Liver (tissue), 9 donors: ENCODE measurements around the gene DR1. TPM values are rescaled to one million over a fixed set of nuclear protein-coding genes. Genes with fewer than 3 reads are reported as not detected.

Experiments
- DNase-seq: peaks from one replicate; pipeline ENCODE4 v3.0.0-alpha.2; 2017; ENCODE audit warnings: low spot score
- H3K27ac ChIP-seq, 2 donors: one replicate each; pipeline ENCODE4 v1.7.0; 2013; ENCODE audit warnings: inconsistent platforms in 2 of 2, low read length in 2 of 2, control low read depth in 1 of 2, low read depth in 1 of 2, mild to moderate bottlenecking in 1 of 2
- H3K27me3 ChIP-seq, 4 donors: one replicate each; pipeline versions ENCODE4 v1.6.1 to v1.7.0; 2013; ENCODE audit warnings: low read length in 3 of 4, inconsistent platforms in 1 of 4, mild to moderate bottlenecking in 1 of 4, moderate library complexity in 1 of 4; ENCODE audit not compliant: control insufficient read depth in 4 of 4, insufficient read depth in 4 of 4
- H3K36me3 ChIP-seq, 4 donors: one replicate each; pipeline versions ENCODE4 v1.6.1 to v1.7.0; 2013; ENCODE audit warnings: low read length in 3 of 4, mild to moderate bottlenecking in 3 of 4, low read depth in 1 of 4, moderate library complexity in 1 of 4; ENCODE audit not compliant: control insufficient read depth in 4 of 4, insufficient read depth in 3 of 4
- H3K4me1 ChIP-seq, 4 donors: one replicate each; pipeline versions ENCODE4 v1.6.1 to v1.7.0; 2013; ENCODE audit warnings: low read length in 3 of 4, mild to moderate bottlenecking in 3 of 4, moderate library complexity in 1 of 4; ENCODE audit not compliant: control insufficient read depth in 4 of 4, insufficient read depth in 4 of 4
- H3K4me3 ChIP-seq, 3 donors: one replicate each; pipeline versions ENCODE4 v1.6.1 to v1.7.0; 2013; ENCODE audit warnings: low read length in 3 of 3, control low read depth in 1 of 3, low read depth in 1 of 3, mild to moderate bottlenecking in 1 of 3
- H3K9ac ChIP-seq, 2 donors: one replicate each; pipeline ENCODE4 v1.7.0; 2013; ENCODE audit warnings: low read length in 2 of 2, mild to moderate bottlenecking in 2 of 2, moderate library complexity in 2 of 2, control low read depth in 1 of 2, low read depth in 1 of 2
- H3K9me3 ChIP-seq, 4 donors: one replicate each; pipeline versions ENCODE4 v1.6.1 to v1.7.0; 2013; ENCODE audit warnings: low read length in 3 of 4; ENCODE audit not compliant: control insufficient read depth in 4 of 4
- EGR1 ChIP-seq, 2 donors: IDR thresholded peaks; 2 replicates each; pipeline ENCODE4 v1.6.1; 2016 to 2018; ENCODE audit warnings: antibody characterized with exemption in 2 of 2, low read depth in 2 of 2
- FOXA1 ChIP-seq: IDR thresholded peaks from 2 replicates; pipeline ENCODE4 v1.6.1; 2016; ENCODE audit warnings: antibody characterized with exemption
- FOXA2 ChIP-seq: IDR thresholded peaks from 2 replicates; pipeline ENCODE4 v1.6.1; 2016; ENCODE audit warnings: antibody characterized with exemption
- GABPA ChIP-seq, 2 donors: IDR thresholded peaks in 1 of 2; conservative IDR thresholded peaks in 1 of 2; 2 replicates each; pipeline ENCODE4 v1.6.1; 2016; ENCODE audit warnings: antibody characterized with exemption in 2 of 2, mild to moderate bottlenecking in 1 of 2, moderate library complexity in 1 of 2
- HNF4A ChIP-seq, 2 donors: conservative IDR thresholded peaks; 2 replicates each; pipeline ENCODE4 v1.6.1; 2016; ENCODE audit warnings: antibody characterized with exemption in 2 of 2, mild to moderate bottlenecking in 2 of 2
- JUND ChIP-seq, 2 donors: IDR thresholded peaks; 2 replicates each; pipeline ENCODE4 v1.6.1; 2016; ENCODE audit warnings: antibody characterized with exemption in 2 of 2
- MAX ChIP-seq: IDR thresholded peaks from 2 replicates; pipeline ENCODE4 v1.6.1; 2016; ENCODE audit warnings: antibody characterized with exemption
- NR2F2 ChIP-seq: IDR thresholded peaks from 2 replicates; pipeline ENCODE4 v1.6.1; 2016; ENCODE audit warnings: antibody characterized with exemption
- RAD21 ChIP-seq, 2 donors: IDR thresholded peaks; 2 replicates each; pipeline ENCODE4 v1.6.1; 2016; ENCODE audit warnings: antibody characterized with exemption in 2 of 2, mild to moderate bottlenecking in 2 of 2
- SP1 ChIP-seq: IDR thresholded peaks from 2 replicates; pipeline ENCODE4 v1.6.1; 2018; ENCODE audit warnings: antibody characterized with exemption, mild to moderate bottlenecking
- TAF1 ChIP-seq: conservative IDR thresholded peaks from 2 replicates; pipeline ENCODE4 v1.6.1; 2016; ENCODE audit warnings: antibody characterized with exemption, mild to moderate bottlenecking
- YY1 ChIP-seq: IDR thresholded peaks from 2 replicates; pipeline ENCODE4 v1.6.1; 2016; ENCODE audit warnings: antibody characterized with exemption, mild to moderate bottlenecking
- ZBTB33 ChIP-seq: IDR thresholded peaks from 2 replicates; pipeline ENCODE4 v1.6.1; 2016; ENCODE audit warnings: antibody characterized with exemption
- WGBS: extraction: QIAGEN DNeasy Blood & Tissue Kit; methylation state at CpG from one replicate; pipeline ENCODE4 v1.1.7; 2013; 5-methylcytosine and 5-hydroxymethylcytosine counted together
- polyA plus RNA-seq, 2 donors: library from polyadenylated mRNA; stranded (reverse) in 1 of 2; unstranded in 1 of 2; fragments of 200-250 nt in 1 of 2; fragments of >200 nt in 1 of 2; fragmentation: Nextera tagmentation in 1 of 2; extraction: Ambion mirVana in 1 of 2; gene quantifications; one replicate each; pipeline versions ENCODE4 v1.2.1 to v1.2.3, GENCODE V29; 2013 to 2015
- total RNA-seq, 2 donors: library from RNA; depleted of rRNA; stranded (reverse); fragments of >200 nt; gene quantifications; one replicate each; pipeline ENCODE4 v1.2.3, GENCODE V29; 2014
- donor health status: healthy.
- donor health status: healthy.
- donor health status: healthy.
- donor health status: healthy.
- donor health status: healthy.

DR1 gene
- total and polyA plus RNA-seq, 4 donors, result 9.4 to 20.5 (median 12.2) TPM

GRCh38 chr1:93357242-93357641, 11.5 kb downstream of the DR1 start:
- peaks cover 0 to 23% (median 18%) of the 10 kb centered on the region in 4 donors for H3K36me3 ChIP-seq
- no peak for DNase-seq
- H3K4me3 ChIP-seq, result no peak overlapping the region
- no peaks in the 10 kb centered on the region for H3K27me3 ChIP-seq
- WGBS, result 96% methylated on average over 2 of the region's 2 CpGs
- no peak overlapping the region for H3K9ac ChIP-seq
- no peaks in the 10 kb centered on the region for H3K9me3 ChIP-seq
- H3K4me1 ChIP-seq, result no peaks in the 10 kb centered on the region
- H3K27ac ChIP-seq, result no peak overlapping the region
- TF ChIP-seq MAX (no peak), HNF4A (conservative IDR thresholded peaks at IDR 0.05) (no peak)

GRCh38 chr1:93358293-93358692, 12.6 kb downstream of the DR1 start:
- Histone ChIP-seq H3K27ac (no peak overlapping the region), H3K4me3 (no peak overlapping the region), H3K9ac (no peak overlapping the region), H3K27me3 (no peaks in the 10 kb centered on the region), H3K9me3 (no peaks in the 10 kb centered on the region), H3K36me3 (peaks cover under 1 to 23% (median 18%) of the 10 kb centered on the region in 4 donors), H3K4me1 (no peaks in the 10 kb centered on the region)
- no peak for DNase-seq
- 84% methylated on average over 6 of the region's 6 CpGs for WGBS
- TF ChIP-seq HNF4A (conservative IDR thresholded peaks at IDR 0.05) (no peak), TAF1 (no peak), FOXA1 (no peak), EGR1 (IDR thresholded peaks at IDR 0.05; ENCODE audit: low read depth in 2 of 2) (no peak), ZBTB33 (no peak), NR2F2 (no peak), SP1 (no peak)

GRCh38 chr1:93360111-93360510, 14.4 kb downstream of the DR1 start:
- Histone ChIP-seq H3K4me3 (no peak overlapping the region), H3K36me3 (peaks cover 1 to 16% (median 12%) of the 10 kb centered on the region in 4 donors), H3K9me3 (no peaks in the 10 kb centered on the region), H3K27ac (no peak overlapping the region), H3K4me1 (no peaks in the 10 kb centered on the region), H3K27me3 (no peaks in the 10 kb centered on the region), H3K9ac (no peak overlapping the region)
- no peak for DNase-seq
- TF ChIP-seq GABPA (IDR thresholded peaks at IDR 0.05 in 1 of 2, conservative IDR thresholded peaks at IDR 0.05 in 1 of 2) (no peak), FOXA1 (no peak), RAD21 (IDR thresholded peaks at IDR 0.05) (no peak), FOXA2 (no peak), EGR1 (IDR thresholded peaks at IDR 0.05; ENCODE audit: low read depth in 2 of 2) (no peak), YY1 (no peak), JUND (IDR thresholded peaks at IDR 0.05) (no peak), ZBTB33 (no peak)
- WGBS, result 86% methylated on average over 1 of the region's 1 CpG
